CD8-positive, alpha-beta memory T cell (primary cell): ENCODE measurements around the gene ASNSD1. TPM values are rescaled to one million over a fixed set of nuclear protein-coding genes. Genes with fewer than 3 reads are reported as not detected.
"Not testable (repeated sequence)": the region's sequence is repeated elsewhere in the genome, so short reads cannot be mapped to it uniquely, and the experiment has no call there.

ENCODE experiments used
- CTCF ChIA-PET: fragments of 350-600 bp; sonication (Branson Sonifier 250); formaldehyde crosslinking; loops from one replicate; lab custom pipeline; 2021; ENCODE audit warnings: antibody characterized with exemption; lab: Charles Lee
- POLR2A ChIA-PET: fragments of 350-600 bp; sonication (Branson Sonifier 250); formaldehyde crosslinking; loops from one replicate; lab custom pipeline; 2021; ENCODE audit warnings: antibody characterized with exemption; lab: Charles Lee
- DNase-seq, 5 donors: peaks; one replicate each; pipeline versions ENCODE4 v3.0.0 to v3.0.0-alpha.2; 2020 to 2022; ENCODE audit warnings: mixed read lengths in 1 of 5
- H3K27ac ChIP-seq: one replicate; pipeline ENCODE4 v1.7.0; 2013; ENCODE audit warnings: low read depth, mild to moderate bottlenecking, low read length, moderate library complexity
- H3K27me3 ChIP-seq: 2 replicates; pipeline ENCODE4 v1.7.0; 2013; ENCODE audit warnings: low read length, mild to moderate bottlenecking; ENCODE audit not compliant: insufficient read depth, poor library complexity, severe bottlenecking
- H3K36me3 ChIP-seq: 2 replicates; pipeline ENCODE4 v1.7.0; 2013; ENCODE audit warnings: mild to moderate bottlenecking, low read length, moderate library complexity; ENCODE audit not compliant: insufficient read depth
- H3K4me1 ChIP-seq: 2 replicates; pipeline ENCODE4 v1.7.0; 2013; ENCODE audit warnings: mild to moderate bottlenecking, low read length, moderate library complexity; ENCODE audit not compliant: insufficient read depth
- H3K4me3 ChIP-seq: 2 replicates; pipeline ENCODE4 v1.7.0; 2013; ENCODE audit warnings: mild to moderate bottlenecking, low read length
- H3K9me3 ChIP-seq: 2 replicates; pipeline ENCODE4 v1.7.0; 2013; ENCODE audit warnings: mild to moderate bottlenecking, low read length
- H3K27ac Mint-ChIP-seq, 8 donors: one replicate each; pipeline ENCODE4 v1.8.0; 2020 to 2021; ENCODE audit warnings: mixed read lengths in 8 of 8, mild to moderate bottlenecking in 6 of 8, inconsistent platforms in 3 of 8, moderate library complexity in 3 of 8
- H3K27me3 Mint-ChIP-seq, 2 donors: one replicate each; pipeline ENCODE4 v1.8.0; 2020 to 2021; ENCODE audit warnings: mixed read lengths in 2 of 2, mild to moderate bottlenecking in 1 of 2, moderate library complexity in 1 of 2
- H3K36me3 Mint-ChIP-seq, 3 donors: one replicate each; pipeline ENCODE4 v1.8.0; 2020 to 2021; ENCODE audit warnings: mixed read lengths in 3 of 3, inconsistent platforms in 1 of 3, mild to moderate bottlenecking in 1 of 3
- H3K4me1 Mint-ChIP-seq, 3 donors: one replicate each; pipeline ENCODE4 v1.8.0; 2020 to 2021; ENCODE audit warnings: mixed read lengths in 3 of 3, inconsistent platforms in 1 of 3, mild to moderate bottlenecking in 1 of 3
- H3K4me3 Mint-ChIP-seq, 7 donors: one replicate each; pipeline ENCODE4 v1.8.0; 2020 to 2021; ENCODE audit warnings: mixed read lengths in 7 of 7, mild to moderate bottlenecking in 6 of 7, moderate library complexity in 4 of 7, inconsistent platforms in 2 of 7
- H3K9me3 Mint-ChIP-seq, 5 donors: one replicate each; pipeline ENCODE4 v1.8.0; 2020 to 2022; ENCODE audit warnings: mixed read lengths in 5 of 5, mild to moderate bottlenecking in 3 of 5, moderate library complexity in 2 of 5, inconsistent platforms in 1 of 5
- polyA plus RNA-seq: library from polyadenylated mRNA; unstranded; fragments of 300-500 nt; fragmentation: Illumina TruSeq; gene quantifications from one replicate; pipeline ENCODE4 v1.2.3, GENCODE V29; 2021
- total RNA-seq, 2 experiments: library from RNA; stranded (reverse); gene quantifications; one replicate each; pipeline ENCODE4 v1.2.3, GENCODE V29; 2021

ASNSD1 gene
- total and polyA plus RNA-seq, 3 experiments from 2014 or later: 54.2 to 61.9 (median 58.0) TPM

DNA sequence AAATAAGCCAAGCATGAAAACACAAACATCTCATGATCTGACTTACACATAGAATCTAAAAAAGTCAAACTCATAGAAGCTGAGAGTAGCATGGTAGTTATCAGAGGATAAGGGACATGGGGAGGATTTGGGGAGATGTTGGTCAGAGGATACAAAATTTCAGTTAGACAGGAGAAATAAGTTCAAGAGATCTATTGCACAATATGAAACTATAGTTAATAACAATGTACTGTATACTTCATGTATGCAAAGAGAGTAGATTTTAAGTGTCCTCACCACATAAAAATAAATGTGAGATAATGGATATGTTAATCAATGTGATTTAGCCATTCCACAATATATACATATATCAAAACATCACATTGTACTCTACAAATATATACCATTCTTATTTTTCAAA, 10.0 kb upstream of the ASNSD1 start:
- no peaks in the 10 kb centered on the region for H3K36me3 ChIP-seq
- Mint-ChIP-seq H3K4me3 (no peak overlapping the region), H3K9me3 (peaks cover 0 to 1% (median 0%) of the 10 kb centered on the region in 5 donors), H3K4me1 (peaks cover 4% of the 10 kb centered on the region in 3 donors), H3K27me3 (peaks cover 0 to 1% of the 10 kb centered on the region in 2 donors), H3K36me3 (peaks cover 0 to 7% (median 0%) of the 10 kb centered on the region in 3 donors), H3K27ac (no peak overlapping the region)
- no peak for DNase-seq
- ChIA-PET CTCF (interaction anchor here (1.9 kb wide), 1 partner anchor 10 kb away, joined by 6 read pairs; the partner anchor contains the start of gene ASNSD1), POLR2A (no interaction called here)
- H3K4me3 ChIP-seq: no peak overlapping the region
- H3K27me3 ChIP-seq: no peaks in the 10 kb centered on the region
- H3K27ac ChIP-seq: no peak overlapping the region
- no peaks in the 10 kb centered on the region for H3K4me1 ChIP-seq
- no peaks in the 10 kb centered on the region for H3K9me3 ChIP-seq

DNA sequence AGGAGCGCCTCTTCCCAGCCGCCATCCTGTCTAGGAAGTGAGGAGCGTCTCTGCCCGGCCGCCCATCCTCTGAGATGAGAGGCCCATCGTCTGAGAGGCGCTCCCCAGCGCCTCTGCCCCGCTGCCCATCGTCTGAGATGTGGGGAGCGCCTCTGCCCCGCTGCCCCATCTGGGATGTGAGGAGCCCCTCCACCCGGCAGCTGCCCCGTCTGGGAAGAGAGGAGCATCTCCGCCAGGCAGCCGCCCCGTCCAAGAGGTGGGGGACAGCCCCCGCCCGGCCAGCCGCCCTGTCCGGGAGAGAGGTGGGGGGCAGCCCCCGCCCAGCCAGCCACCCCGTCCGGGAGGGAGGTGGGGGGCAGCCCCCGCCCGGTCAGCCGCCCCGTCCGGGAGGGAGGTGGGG, 7.8 kb upstream of the ASNSD1 start:
- H3K9me3 ChIP-seq, H3K27ac ChIP-seq, H3K27me3 ChIP-seq, H3K4me3 ChIP-seq, H3K27me3 Mint-ChIP-seq, POLR2A ChIA-PET, CTCF ChIA-PET, H3K36me3 Mint-ChIP-seq, H3K9me3 Mint-ChIP-seq, H3K36me3 ChIP-seq, H3K4me3 Mint-ChIP-seq, DNase-seq: not testable (repeated sequence)
- H3K4me1 ChIP-seq: peaks cover 13% of the 10 kb centered on the region
- H3K27ac Mint-ChIP-seq: peak overlapping the region in 1 of 8 donors; percentile 65
- H3K4me1 Mint-ChIP-seq: peaks cover 4 to 24% (median 20%) of the 10 kb centered on the region in 3 donors

DNA sequence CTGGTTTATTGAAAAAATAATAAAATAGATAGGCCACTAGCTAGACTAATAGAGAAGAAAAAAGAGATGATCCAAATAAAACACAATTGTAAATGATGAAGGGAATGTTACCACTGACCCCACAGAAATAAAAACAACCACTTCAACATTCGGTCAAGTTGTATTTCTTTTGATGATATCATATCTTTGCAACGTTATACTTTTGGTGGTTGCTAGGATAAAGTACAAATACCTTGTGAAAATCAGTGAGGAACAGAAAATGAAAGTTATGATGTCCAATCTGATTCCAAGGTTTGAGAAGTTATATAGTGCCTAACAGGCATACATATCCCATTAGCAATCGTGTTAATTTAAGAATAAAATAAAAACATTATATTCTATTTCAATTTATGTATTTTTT, 6.6 kb upstream of the ASNSD1 start:
- no peaks in the 10 kb centered on the region for H3K36me3 ChIP-seq
- H3K27me3 ChIP-seq: no peaks in the 10 kb centered on the region
- Mint-ChIP-seq H3K4me1 (peaks cover 4 to 36% (median 30%) of the 10 kb centered on the region in 3 donors), H3K36me3 (peaks cover 0 to 7% (median 0%) of the 10 kb centered on the region in 3 donors), H3K27ac (peak overlapping the region in 1 of 8 donors; percentile 47), H3K9me3 (peaks cover 0 to 1% (median 0%) of the 10 kb centered on the region in 5 donors), H3K27me3 (peaks cover 0 to 1% of the 10 kb centered on the region in 2 donors), H3K4me3 (no peak overlapping the region)
- H3K27ac ChIP-seq: no peak overlapping the region
- CTCF ChIA-PET: no interaction called here
- POLR2A ChIA-PET: no interaction called here
- H3K4me3 ChIP-seq: no peak overlapping the region
- H3K9me3 ChIP-seq: no peaks in the 10 kb centered on the region
- no peak for DNase-seq
- peaks cover 22% of the 10 kb centered on the region for H3K4me1 ChIP-seq

DNA sequence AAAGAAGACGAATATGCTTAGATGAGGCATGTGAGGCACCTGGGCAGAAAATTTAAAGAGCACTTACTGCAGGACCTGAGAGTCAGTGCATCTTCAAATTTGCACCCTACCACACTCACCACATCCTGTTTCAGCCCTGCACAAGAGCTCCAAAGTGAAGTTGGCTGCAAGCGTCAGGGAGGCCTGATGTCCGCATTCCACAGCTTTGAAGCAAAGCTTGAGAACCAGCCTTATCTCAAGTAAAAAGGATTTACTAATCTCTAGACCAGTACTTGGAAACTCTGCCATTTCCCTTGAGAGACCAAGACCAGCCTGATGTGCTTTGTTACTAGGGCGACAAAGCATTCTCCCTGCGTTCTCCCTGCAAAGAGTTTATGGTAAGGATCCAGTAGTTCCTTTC, 3.4 kb upstream of the ASNSD1 start:
- no peaks in the 10 kb centered on the region for H3K27me3 ChIP-seq
- DNase-seq: peak in 4 of 5 donors; percentile 17 to 73 (median 54)
- no peaks in the 10 kb centered on the region for H3K9me3 ChIP-seq
- Mint-ChIP-seq H3K9me3 (no peaks in the 10 kb centered on the region), H3K27ac (peak overlapping the region; percentile 87 to 97 (median 96)), H3K36me3 (no peaks in the 10 kb centered on the region), H3K4me1 (peaks cover 4 to 42% (median 35%) of the 10 kb centered on the region in 3 donors), H3K27me3 (no peaks in the 10 kb centered on the region), H3K4me3 (peak overlapping the region; percentile 38 to 87 (median 74))
- peak overlapping the region; percentile 22 for H3K27ac ChIP-seq
- CTCF ChIA-PET: interaction anchor here (0.8 to 9.2 kb wide), 10 partner anchors 14 to 1022 kb away, joined by 3 to 76 read pairs (median 6); partner anchors contain the start of genes ANKAR, OSGEPL1 and SLC40A1
- H3K36me3 ChIP-seq: no peaks in the 10 kb centered on the region
- H3K4me3 ChIP-seq: peak overlapping the region; percentile 5
- POLR2A ChIA-PET: interaction anchor here (2.4 to 2.7 kb wide), 2 partner anchors 77 to 105 kb away, joined by 11 to 14 read pairs; partner anchors contain the start of genes OSGEPL1 and SLC40A1
- H3K4me1 ChIP-seq: peaks cover 30% of the 10 kb centered on the region

DNA sequence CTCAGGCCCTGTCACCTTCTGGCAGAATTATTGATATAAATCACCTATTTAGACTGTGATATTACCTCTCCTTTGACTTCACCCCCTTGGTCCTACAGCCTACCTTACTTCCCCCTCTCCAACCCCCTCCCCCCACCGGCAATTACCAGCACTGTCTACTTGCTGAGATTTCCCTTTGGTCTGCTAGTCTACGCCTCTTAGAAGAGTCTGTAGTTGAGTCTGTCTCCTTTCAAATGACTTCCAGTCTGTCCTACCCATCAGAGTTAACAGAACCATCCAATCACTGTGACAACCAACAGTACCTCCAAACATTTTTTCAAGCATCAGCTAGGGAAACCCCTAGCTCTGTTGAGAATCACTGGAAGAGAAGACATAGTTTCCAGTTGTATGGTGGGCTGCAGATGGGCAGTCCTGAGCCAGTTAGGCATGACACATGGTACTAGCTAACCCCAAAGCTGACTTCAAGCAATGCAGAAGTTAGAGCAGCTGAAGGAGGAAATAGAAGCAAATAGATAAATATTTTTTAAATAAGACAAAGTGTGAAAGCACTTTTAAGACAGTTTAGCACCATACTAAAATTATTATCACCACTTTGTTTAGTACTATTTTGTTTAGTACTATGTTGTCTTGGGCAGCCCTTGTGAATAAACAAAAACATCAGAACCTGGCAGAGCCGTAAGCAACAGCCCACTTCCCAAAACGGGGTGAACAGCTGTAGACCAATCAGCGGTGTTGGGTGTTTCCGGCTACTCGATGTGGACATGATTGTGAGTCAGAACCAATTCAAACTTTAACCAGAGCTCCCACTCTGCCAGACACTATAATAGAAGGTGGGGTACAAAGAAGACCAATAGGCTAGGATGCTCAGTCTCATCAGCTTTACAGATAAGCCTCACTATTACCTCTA, 2.7 kb upstream of the ASNSD1 start:
- CTCF ChIA-PET: interaction anchor here (0.7 to 9.2 kb wide), 15 partner anchors 13 to 1021 kb away, joined by 3 to 76 read pairs (median 3); partner anchors contain the start of genes ANKAR, OSGEPL1 and SLC40A1
- no peaks in the 10 kb centered on the region for H3K9me3 ChIP-seq
- peak overlapping the region; percentile 5 for H3K4me3 ChIP-seq
- Mint-ChIP-seq H3K36me3 (peaks cover 0 to 1% (median 0%) of the 10 kb centered on the region in 3 donors), H3K9me3 (no peaks in the 10 kb centered on the region), H3K4me3 (peak overlapping the region; percentile 38 to 87 (median 74)), H3K27ac (peak overlapping the region; percentile 87 to 97 (median 96)), H3K4me1 (peaks cover 4 to 42% (median 38%) of the 10 kb centered on the region in 3 donors), H3K27me3 (no peaks in the 10 kb centered on the region)
- peak overlapping the region; percentile 28 for H3K27ac ChIP-seq
- no peaks in the 10 kb centered on the region for H3K36me3 ChIP-seq
- H3K27me3 ChIP-seq: no peaks in the 10 kb centered on the region
- DNase-seq: peak in 2 of 5 donors; percentile 34 to 53
- POLR2A ChIA-PET: interaction anchor here (2.4 to 2.7 kb wide), 2 partner anchors 78 to 104 kb away, joined by 11 to 14 read pairs; partner anchors contain the start of genes OSGEPL1 and SLC40A1
- peaks cover 33% of the 10 kb centered on the region for H3K4me1 ChIP-seq

DNA sequence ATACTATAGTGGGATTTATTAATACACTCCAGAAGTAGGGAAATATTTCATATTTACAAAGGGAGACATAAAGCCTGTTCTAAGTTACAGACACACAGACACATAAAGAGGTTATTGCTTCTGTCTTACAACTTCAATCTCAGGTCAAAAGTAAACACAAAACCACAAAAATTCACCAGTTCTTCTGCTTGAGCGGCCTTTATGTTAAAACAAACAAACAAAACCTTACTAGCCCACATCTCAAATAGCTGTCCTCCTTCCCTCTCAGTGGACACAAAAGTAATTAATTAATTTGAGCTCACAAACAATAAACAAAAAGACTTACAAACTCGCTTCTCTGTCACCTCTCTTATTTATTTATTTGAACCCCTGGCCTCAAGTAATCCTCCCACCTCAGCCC, 1.5 kb upstream of the ASNSD1 start:
- Histone ChIP-seq H3K27ac (no peak overlapping the region), H3K4me1 (peaks cover 35% of the 10 kb centered on the region), H3K9me3 (no peaks in the 10 kb centered on the region), H3K4me3 (no peak overlapping the region), H3K36me3 (no peaks in the 10 kb centered on the region), H3K27me3 (no peaks in the 10 kb centered on the region)
- Mint-ChIP-seq H3K9me3 (no peaks in the 10 kb centered on the region), H3K36me3 (peaks cover 0 to 10% (median 0%) of the 10 kb centered on the region in 3 donors), H3K4me1 (peaks cover 4 to 46% (median 42%) of the 10 kb centered on the region in 3 donors), H3K27ac (peak overlapping the region; percentile 62 to 97 (median 94)), H3K4me3 (peak overlapping the region in 2 of 7 donors; percentile 0 to 2), H3K27me3 (no peaks in the 10 kb centered on the region)
- no peak for DNase-seq
- ChIA-PET POLR2A (interaction anchor here (2.4 to 2.7 kb wide), 2 partner anchors 79 to 103 kb away, joined by 11 to 14 read pairs; partner anchors contain the start of genes OSGEPL1 and SLC40A1), CTCF (interaction anchor here (1.0 to 9.2 kb wide), 10 partner anchors 16 to 700 kb away, joined by 3 to 76 read pairs (median 6); partner anchors contain the start of genes ANKAR, OSGEPL1 and SLC40A1)

DNA sequence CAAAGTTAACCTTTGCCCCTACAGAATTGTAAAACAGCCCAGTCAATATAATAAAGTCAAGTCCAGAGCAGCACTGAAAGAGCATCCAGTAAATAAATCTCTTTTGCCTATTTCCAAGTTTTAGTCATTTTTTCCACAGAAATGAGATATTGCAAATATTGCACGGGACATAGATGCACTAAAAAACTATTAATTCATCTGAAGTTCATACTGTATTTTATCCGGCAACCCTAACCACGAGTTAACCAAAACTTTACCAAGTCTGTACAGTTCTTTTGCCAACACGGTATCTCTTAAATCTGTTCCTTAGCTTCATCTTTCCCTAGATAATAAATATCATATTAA, 484 bp upstream of the ASNSD1 start:
- no peaks in the 10 kb centered on the region for H3K27me3 Mint-ChIP-seq
- ChIA-PET POLR2A (interaction anchor here (2.6 kb wide), 1 partner anchor 14 kb away, joined by 22 read pairs; the partner anchor contains the start of gene ANKAR), CTCF (interaction anchor here (0.6 to 9.2 kb wide), 25 partner anchors 10 to 410 kb away, joined by 3 to 76 read pairs (median 4); partner anchors contain the start of genes ANKAR, ORMDL1, OSGEPL1 and PMS1)
- DNase-seq: no peak
- Histone ChIP-seq H3K27ac (no peak overlapping the region), H3K4me3 (no peak overlapping the region), H3K36me3 (no peaks in the 10 kb centered on the region), H3K9me3 (no peaks in the 10 kb centered on the region), H3K4me1 (peaks cover 35% of the 10 kb centered on the region), H3K27me3 (no peaks in the 10 kb centered on the region)
- H3K4me1 Mint-ChIP-seq: peaks cover 4 to 51% (median 43%) of the 10 kb centered on the region in 3 donors
- no peak overlapping the region for H3K4me3 Mint-ChIP-seq
- H3K27ac Mint-ChIP-seq: no peak overlapping the region
- H3K36me3 Mint-ChIP-seq: peaks cover 0 to 16% (median 0%) of the 10 kb centered on the region in 3 donors
- no peaks in the 10 kb centered on the region for H3K9me3 Mint-ChIP-seq
